T47D (cell line): ENCODE measurements around the gene UBQLN4.
"Not testable (repeated sequence)": the region's sequence is repeated elsewhere in the genome, so short reads cannot be mapped to it uniquely, and the experiment has no call there.

Experiments used
- DNase-seq, 2 experiments: peaks; one replicate each; pipeline versions ENCODE4 v3.0.0 to v3.0.0-alpha.2; 2011 to 2012; ENCODE audit warnings: low read depth in 1 of 2, low spot score in 1 of 2
- JUND ChIP-seq: IDR thresholded peaks from 2 replicates; pipeline ENCODE4 v1.6.1; 2012; ENCODE audit warnings: low read depth
- in situ Hi-C: cut with HindIII; loops from 2 replicates; pipeline ENCODE4 v1.10.0; 2016; ENCODE audit warnings: low sequenced_read_pairs, low pct_unique_long_range_greater_than_20kb

Gene UBQLN4

GRCh38 chr1:156076609-156077429, 23.2 kb upstream of the UBQLN4 start:
- in situ Hi-C loops, result no loop called here
- no peak for TF ChIP-seq JUND
- DNase-seq, result no peak

GRCh38 chr1:156075775-156076204, 22.2 kb upstream of the UBQLN4 start:
- in situ Hi-C loops, result no loop called here
- no peak for TF ChIP-seq JUND
- DNase-seq, result no peak

DNA sequence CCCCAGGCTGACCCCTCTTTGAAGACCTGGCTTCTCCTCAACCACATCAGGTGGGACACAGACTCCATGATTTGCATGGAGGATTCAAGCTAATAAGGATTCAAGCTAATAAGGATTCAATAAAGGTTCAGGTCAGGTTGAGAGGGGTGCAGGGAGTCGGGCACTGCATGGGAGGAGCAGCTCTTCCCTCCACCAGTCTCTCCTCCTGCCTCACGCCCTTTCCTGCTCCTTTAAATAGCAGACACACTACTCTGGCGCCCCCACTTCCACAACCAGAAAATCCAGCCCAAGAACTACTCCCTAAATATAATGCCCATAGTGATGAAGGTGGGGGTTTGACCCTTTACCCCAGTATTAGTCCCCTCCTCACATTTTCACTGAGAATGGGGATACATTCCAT, 21.6 kb upstream of the UBQLN4 start:
- TF ChIP-seq JUND, result no peak
- in situ Hi-C loops, result no loop called here
- DNase-seq, result no peak

GRCh38 chr1:156074661-156075060, 21.1 kb upstream of the UBQLN4 start:
- in situ Hi-C loops, result no loop called here
- TF ChIP-seq JUND, result no peak

DNA sequence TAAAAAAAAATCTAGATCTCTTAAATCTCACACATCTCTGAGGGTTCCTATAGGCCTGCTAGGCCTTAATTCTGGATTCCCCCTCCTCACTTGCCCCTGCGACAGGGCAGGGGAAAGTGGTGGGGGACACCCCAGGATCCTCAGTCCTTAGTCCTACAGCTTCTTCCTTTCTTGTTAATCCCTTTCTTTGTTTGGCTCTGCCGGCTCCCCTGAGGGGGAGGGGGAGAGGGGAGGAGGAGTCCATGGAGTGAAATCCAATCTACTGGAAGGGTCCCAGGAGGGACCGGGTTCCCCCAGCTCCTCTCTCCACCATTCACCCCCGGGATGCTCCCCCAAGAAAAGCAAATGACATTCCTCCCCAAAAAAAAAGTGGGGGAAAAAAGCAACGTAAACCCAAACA, 20.1 kb upstream of the UBQLN4 start:
- TF ChIP-seq JUND, result no peak
- DNase-seq, result no peak
- in situ Hi-C loops, result no loop called here

More at GRCh38 chr1:156074661-156075060, 21.1 kb upstream of the UBQLN4 start:
- DNase-seq, result no peak

- DNase-seq, result no peak
- TF ChIP-seq JUND, result no peak
- in situ Hi-C loops, result no loop called here
Observed at GRCh38 chr1:156073110-156073687, 19.6 kb upstream of the UBQLN4 start.

GRCh38 chr1:156072251-156072650, 18.7 kb upstream of the UBQLN4 start:
- no peak for DNase-seq
- no peak for TF ChIP-seq JUND
- in situ Hi-C loops, result no loop called here

DNA sequence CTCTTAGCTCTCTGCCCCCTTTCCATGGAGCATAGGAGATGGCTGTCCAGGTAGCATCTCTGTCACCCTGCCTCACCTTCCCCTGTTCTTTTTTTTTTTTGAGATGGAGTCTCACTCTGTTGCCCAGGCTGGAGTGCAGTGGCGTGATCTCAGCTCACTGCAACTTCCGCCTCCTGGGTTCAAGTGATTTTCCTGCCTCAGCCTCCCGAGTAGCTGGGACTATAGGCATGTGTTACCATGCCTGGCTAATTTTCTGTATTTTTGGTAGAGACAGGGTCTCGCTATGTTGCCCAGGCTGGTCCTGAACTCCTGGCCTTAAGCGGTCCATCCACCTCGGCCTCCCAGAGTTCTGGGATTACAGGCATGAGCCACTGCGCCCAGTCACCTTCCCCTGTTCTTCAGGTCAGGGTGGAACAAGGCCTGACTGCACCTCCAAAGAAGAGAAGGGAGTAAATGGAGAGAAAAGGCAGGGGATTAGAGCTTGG, 17.8 kb upstream of the UBQLN4 start:
- in situ Hi-C loops, result not testable (repeated sequence)

GRCh38 chr1:156070548-156070947, 16.9 kb upstream of the UBQLN4 start:
- DNase-seq, result no peak
- TF ChIP-seq JUND, result no peak
- in situ Hi-C loops, result no loop called here

More for the DNA sequence above, 17.8 kb upstream of the UBQLN4 start:
- DNase-seq, result not testable (repeated sequence)

DNA sequence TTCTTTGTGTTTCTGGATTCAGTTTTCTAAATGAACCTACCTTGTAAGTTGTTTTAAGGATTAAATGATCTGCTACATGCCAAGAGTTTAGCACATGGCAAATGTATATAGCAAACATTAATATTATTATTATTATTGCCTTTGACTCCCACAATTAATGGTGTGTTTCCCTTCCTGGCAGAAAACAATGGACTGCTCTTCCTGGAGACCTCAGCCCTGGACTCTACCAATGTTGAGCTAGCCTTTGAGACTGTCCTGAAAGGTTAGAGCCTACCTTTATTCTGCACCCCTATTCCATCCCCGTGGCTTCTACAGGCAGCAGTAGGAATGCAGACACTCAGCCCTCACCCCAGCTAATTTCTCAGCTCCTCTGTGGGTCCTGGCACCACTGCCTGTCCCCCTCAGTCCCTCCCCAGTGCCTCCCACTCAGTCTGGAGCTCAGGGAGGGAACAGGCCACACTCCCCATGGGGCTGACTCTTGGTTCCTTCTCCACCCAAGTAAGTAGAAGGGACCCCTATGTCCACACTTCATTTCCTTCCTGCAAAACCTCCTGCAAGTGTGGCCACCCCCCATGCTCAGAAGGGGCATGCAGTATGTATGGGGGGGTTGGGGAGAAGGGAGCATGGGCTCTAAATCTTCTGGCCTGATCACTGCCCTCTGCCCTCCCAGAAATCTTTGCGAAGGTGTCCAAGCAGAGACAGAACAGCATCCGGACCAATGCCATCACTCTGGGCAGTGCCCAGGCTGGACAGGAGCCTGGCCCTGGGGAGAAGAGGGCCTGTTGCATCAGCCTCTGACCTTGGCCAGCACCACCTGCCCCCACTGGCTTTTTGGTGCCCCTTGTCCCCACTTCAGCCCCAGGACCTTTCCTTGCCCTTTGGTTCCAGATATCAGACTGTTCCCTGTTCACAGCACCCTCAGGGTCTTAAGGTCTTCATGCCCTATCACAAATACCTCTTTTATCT, 16.2 kb upstream of the UBQLN4 start:
- in situ Hi-C loops, result no loop called here
- TF ChIP-seq JUND, result no peak
- DNase-seq, result no peak

DNA sequence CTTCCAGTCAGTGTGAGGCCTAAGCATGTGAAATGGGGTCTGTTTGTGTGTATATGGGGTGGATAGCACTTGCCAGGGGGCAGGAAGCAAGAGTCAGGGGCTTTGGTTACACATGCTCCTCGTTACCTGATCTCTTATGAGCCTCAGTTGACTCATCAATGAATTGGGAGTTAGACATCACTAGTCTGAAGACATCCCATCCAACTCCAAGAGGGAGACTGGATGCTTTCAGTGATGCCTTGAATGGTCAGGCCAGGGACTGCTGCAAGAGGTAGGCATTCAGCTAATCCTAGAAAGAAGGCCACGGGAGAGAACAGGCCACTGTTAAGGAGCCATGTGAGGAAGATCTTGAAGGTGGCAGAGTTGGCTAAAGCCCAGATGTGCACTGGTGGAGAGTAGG, 13.7 kb upstream of the UBQLN4 start:
- in situ Hi-C loops, result no loop called here
- no peak for TF ChIP-seq JUND
- DNase-seq, result no peak

GRCh38 chr1:156065871-156066270, 12.3 kb upstream of the UBQLN4 start:
- no peak for DNase-seq
- in situ Hi-C loops, result no loop called here
- no peak for TF ChIP-seq JUND
